Sigmoid colon (tissue), 4 donors: ENCODE results near the gene ARHGAP28.

Experiments used
- CTCF ChIP-seq, 4 experiments: fragments of 450-650 bp in 3 of 4; fragments of 200-600 bp in 1 of 4; IDR thresholded peaks; one replicate each; pipeline ENCODE4 v1.5.1; 2016 to 2019; ENCODE audit warnings: antibody characterized with exemption in 4 of 4, mild to moderate bottlenecking in 3 of 4, moderate library complexity in 2 of 4
- POLR2AphosphoS5 ChIP-seq, 4 donors: sonication (generic); formaldehyde crosslinking; IDR thresholded peaks; one replicate each; pipeline ENCODE4 v1.6.1; 2017; ENCODE audit warnings: antibody characterized with exemption in 4 of 4

GRCh38 chr18:6764382-6764781, 34.9 kb downstream of the ARHGAP28 start:
- no peak for TF ChIP-seq CTCF (IDR thresholded peaks at IDR 0.05)
- TF ChIP-seq POLR2AphosphoS5 (IDR thresholded peaks at IDR 0.05): no peak
